G401.6 (cell line): Measurements from ENCODE around the gene PLAU.

Source experiments
- FAIRE-seq: peaks from 2 replicates; lab custom pipeline; 2012; peaks lifted over from hg19 to GRCh38; lab: Jason Lieb, UNC

PLAU gene

DNA sequence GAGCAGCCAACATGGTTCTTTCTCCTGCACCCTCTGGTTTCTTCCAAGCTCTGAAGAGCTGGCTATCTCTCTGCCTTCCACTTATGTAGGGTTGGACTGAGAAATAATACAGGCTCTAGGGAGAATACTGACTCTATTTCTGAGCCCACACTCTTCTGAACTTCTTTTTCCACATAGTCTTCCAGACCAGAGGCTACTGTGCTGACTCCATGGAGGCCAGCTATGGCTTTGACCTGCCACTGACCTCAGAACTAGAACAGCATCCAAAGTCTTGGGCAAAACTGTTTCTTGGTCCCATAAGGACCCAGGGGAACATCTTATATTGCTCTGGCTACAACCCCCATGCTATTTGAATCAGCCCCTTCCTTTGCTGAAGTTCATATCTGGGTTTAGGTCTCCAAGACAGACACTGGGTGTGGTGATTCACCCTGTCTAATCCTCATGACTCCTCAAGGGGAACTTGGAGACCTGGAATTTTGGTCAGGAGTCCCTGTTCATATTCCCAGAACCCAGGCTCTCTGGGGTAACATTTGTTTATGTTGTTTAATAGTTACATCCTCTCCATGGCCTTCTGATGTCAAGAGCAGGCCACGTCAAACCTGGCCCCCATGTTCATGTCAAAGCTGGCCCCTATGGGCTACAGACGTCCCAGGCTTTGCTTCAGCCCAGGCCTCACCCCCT is 12.1 kb upstream of the PLAU start:
- no peak for FAIRE-seq

DNA sequence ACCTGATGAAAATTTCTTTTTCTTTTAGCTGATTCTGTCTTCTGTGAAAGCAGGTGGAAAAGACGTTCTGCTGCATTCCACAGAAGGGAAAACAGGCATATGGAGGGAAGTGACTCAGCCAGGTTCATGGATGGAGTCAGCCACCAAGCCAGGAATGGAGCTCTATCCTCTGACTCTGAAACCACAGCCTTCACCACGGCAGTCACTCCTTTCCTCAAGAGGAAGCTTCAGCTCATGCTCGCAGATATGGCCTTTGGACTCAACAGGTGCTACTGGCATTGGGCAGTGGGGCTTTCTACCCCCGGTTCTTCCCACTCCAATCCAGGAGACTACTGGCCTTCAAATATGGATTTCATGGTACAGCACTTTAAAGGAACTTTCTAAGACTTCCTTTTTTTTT is 11.5 kb upstream of the PLAU start:
- FAIRE-seq: no peak

DNA sequence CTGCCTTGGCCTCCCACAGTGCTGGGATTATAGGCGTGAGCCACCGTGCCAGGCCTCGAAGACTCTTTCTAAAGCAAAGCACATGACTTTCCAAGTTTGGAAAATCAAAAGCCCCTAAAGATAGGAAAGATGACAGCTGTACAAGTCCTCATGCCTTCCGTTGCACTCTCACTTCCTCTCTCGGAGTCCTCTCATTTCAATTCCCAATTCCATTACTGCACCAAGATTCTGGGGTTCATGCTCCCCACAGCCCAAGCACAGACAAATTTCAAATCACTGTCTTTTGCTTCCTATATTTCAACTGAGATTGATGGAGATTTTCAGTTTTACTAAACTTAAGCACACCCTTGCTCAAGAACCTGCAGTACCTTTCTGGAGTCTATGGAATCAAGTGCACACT is 10.9 kb upstream of the PLAU start:
- no peak for FAIRE-seq

DNA sequence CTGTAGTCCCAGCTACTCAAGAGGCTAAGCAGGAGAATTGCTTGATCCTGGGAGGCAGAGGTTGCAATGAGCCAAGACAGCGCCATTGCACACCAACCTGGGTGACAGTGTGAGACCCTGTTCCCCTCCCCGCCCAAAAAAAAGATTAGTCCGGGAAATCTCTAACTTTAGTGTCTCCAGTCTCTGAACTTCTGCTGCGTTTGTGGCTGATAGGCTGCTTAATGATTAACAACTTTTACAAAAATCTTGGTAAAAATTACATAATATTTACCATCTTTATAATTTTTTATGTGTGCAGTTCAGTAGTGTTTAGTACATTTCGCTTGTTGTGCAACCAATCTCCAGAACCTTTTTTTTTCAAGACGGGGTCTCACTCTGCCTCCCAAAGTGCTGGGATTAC is 9.7 kb upstream of the PLAU start:
- FAIRE-seq: no peak

DNA sequence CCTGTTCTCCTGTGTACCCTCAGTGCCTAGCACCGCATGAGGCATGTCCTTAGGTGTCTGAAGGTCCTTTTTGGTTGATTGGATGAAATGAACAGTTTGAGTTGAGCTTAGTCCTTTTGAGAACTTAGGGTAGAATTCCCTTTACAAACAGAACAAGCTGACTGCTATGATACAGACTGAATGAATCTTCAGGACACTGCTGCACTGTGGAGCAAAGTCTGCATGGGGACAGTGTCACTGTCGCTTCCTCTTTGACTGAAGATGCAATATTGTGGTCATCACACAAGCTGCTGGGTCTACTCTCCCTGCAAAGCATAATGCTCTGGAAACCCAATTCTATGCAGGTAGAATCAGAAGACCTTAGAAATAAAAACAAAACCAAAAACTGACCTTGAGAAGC is 8.6 kb upstream of the PLAU start:
- no peak for FAIRE-seq

DNA sequence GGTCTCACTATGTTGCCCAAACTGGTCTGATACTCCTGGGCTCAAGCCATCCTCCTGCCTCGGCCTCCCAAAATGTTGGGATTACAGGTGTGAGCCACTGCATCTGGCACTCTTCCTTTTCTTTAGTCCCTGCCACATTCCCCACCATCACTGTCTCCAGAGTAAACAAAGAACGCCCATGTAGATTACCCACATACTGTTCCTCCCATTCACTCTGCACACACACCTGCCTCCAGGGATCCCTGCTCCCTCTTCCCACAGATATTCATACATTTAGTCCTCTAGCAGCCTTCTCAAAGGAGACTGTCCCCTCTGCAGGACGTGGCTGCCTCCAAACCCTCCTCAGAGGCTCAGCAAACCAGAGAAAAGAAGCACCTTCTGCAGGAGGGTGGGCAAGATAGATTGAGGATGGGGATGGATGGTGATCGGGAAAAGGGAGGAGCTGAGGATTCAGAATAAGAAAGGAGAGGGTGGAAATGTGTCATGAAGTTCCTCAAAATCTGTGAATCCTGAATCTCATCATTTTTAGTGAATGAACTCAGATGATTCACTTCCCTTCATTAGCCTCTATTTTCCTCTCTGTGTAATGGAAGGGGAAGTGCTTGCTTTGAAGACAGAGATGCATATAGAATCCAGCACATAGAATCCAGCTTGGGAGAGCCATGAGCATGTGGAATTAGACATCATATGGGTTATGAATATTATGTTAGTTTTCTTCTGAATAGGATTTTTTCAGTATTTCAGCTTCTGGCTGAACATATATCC is 5.5 kb upstream of the PLAU start:
- no peak for FAIRE-seq

DNA sequence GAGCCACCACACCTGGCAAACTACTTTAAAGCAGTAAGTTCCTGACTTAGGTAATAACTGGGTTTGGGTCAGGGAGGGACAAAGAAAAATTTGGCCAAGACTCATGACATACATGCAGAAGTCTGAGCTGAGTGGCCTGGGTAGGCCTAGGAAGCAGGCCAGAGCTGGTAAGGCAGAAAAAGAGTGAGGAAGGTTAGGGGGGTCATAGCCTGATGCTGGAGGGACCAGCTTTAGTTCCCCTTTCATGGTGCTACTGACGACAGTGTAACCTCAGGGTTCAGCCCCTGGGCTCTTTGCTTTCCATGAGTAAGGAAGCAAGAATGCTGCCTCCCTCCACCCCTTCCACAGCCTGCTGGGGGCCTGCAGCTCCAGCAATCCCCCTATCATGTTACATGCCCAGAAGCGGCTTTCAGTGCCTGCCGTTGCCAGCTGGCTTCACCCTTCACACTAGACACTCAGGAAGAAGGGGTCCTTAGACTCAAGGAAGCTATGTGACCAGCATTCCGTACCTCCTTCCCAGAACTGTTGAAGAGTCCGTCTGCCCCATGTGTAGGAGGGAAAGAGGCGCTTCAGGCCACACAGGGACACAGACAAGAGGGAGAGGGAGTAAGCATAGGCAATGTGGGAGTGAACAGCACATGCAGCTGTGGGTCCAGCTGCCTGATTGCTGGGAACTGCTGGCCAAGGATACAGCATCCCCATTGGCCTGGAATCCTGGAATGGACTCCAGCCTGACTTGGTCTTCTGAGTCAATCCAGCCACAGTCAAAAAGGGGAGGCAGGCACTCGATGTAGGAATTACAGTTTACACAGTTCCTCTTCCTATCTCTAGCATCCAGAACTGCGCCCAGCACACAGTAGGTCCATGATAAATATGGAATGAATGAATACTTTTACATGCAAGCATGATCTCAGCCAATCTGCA is 4.1 kb upstream of the PLAU start:
- peak; percentile 98 for FAIRE-seq

DNA sequence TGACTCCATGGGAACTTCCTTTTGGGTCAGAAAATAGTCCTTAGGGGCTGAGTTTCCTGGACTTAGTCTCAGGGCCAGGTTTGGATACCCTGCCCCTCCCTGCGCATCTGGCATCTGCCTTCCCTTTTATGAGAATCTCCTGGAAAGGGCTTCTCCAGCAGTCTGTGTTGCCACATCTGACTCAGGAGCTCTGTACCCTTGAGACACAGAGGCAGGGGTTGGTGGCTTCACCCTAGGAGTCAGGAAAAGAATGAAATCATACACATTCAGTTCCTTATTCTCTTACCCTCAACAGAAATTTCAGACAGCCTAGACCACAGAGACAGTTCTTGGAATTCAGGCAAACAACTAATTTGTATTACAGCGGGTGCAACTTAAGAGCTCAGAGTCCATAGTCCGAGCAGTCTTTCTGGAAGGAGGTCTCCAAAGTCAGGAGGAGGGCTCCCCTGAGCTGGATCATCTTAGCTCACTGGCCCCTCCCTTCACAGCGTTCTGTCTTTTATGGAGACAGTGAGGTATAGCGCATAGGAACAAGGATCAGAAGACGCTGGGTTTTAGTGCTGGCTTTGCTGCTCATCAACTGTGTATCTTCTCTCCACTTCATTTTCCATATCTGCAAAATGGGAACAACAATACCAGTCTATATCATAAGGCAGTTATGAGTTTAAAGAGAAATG is 3.0 kb upstream of the PLAU start:
- no peak for FAIRE-seq

DNA sequence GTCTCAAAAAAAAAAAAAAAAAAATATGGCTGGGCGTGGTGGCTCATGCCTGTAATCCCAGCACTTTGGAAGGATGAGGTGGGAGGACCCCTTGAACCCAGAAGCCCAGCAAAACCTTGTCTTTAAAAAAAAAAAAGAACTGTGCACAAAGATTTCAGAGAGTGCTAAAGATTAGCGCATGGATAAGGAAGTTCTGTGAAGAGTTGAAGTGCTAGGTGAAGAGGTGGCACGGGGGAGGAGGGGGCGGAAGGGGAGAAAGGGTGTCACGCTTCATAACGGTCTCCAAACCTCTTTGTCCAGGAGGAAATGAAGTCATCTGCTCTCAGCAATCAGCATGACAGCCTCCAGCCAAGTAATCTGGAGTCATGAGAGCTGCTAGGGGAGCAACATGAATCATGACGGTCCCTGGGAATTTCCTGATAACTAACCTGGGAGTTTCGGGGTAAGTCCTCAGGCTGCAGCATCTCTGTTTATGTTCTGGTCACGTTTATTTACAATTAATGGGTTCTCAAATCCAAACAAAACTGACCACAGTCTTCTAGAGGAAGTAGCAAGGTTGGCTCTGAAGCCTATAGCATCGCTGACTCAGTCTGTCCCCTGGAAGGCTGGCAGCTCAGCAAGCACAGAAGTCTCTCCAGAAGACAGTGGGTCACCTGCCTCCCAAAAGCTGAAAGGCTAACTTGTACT is 1.9 kb upstream of the PLAU start:
- FAIRE-seq: peak; percentile 96

DNA sequence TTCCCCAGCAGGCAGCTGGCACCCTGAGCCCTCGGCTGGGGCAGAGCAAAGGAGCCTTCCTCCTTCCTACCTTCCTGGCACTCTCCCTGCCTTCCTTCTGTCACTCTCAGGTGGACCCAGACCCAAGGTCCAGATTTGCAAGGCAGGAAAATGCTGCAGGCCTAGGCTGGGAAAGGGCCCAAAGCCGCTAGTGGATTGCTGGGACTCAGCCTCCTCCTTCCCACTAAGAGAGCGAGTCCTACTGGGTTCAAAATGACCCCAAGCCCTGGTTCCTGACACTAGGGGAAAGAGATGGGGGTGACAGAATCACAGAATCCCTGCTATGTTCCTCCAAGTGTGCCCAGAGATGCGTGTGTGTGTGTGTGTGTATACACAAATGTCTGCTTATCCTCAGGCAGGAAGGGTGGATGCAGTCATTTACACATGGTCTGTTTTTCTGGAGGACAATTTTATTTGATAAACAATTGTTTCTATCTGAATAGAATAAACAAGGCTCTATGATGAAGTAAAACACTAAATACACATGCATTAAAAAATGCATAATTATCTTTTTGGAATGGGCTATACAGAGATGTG is 1.3 kb upstream of the PLAU start:
- FAIRE-seq: no peak

DNA sequence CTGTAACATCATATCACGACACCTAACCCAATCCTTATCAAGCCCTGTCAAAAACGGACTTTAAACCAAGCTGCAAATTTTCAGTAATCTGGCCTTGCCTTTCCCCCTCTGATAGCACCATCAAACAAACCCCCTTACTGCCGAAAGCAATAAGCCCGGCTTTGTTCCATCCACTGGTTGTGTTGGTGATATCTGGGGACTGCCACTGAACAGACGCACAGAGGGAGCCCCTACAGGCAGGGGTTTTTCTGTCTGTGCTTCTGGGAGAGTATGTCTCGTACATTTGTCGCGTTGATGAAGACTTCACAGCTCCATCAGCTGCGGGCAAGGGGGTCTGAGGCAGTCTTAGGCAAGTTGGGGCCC is 550 bp upstream of the PLAU start:
- FAIRE-seq: peak; percentile 6

DNA sequence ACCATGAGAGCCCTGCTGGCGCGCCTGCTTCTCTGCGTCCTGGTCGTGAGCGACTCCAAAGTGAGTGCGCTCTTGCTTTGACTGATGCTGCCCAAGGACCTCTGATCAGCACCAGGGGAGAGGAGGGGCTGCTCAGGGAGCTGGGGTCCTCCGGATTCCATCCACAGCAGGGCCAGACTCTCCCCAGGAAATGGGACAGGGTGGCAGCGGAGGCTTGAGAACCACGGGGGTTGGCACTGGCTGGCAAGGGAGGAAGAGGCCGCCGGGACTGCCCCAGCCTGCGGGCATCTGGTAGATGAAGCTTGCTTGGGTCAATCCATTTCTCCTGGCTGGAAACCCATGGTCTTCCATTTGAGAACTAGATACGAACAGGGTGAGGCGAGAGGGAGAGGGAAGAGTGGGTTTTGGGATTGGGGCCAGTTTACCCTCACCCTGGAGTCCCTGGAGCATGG is 647 bp downstream of the PLAU start:
- no peak for FAIRE-seq

DNA sequence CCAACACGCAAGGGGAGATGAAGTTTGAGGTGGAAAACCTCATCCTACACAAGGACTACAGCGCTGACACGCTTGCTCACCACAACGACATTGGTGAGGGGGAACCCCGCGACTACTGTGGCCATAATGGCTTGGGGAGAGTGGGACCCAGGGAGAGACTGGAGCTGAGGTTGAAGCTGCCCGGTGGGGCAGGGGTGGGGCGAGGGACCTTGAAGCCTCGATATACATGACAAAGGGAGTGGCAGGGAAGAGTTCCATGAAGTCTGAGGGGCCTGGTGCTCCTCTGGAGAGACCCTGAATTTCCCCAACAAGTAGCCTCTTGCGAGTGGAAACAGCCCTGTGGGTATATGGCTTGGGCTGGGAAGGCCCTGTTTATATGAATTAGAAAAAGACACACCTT is 3.1 kb downstream of the PLAU start:
- no peak for FAIRE-seq

DNA sequence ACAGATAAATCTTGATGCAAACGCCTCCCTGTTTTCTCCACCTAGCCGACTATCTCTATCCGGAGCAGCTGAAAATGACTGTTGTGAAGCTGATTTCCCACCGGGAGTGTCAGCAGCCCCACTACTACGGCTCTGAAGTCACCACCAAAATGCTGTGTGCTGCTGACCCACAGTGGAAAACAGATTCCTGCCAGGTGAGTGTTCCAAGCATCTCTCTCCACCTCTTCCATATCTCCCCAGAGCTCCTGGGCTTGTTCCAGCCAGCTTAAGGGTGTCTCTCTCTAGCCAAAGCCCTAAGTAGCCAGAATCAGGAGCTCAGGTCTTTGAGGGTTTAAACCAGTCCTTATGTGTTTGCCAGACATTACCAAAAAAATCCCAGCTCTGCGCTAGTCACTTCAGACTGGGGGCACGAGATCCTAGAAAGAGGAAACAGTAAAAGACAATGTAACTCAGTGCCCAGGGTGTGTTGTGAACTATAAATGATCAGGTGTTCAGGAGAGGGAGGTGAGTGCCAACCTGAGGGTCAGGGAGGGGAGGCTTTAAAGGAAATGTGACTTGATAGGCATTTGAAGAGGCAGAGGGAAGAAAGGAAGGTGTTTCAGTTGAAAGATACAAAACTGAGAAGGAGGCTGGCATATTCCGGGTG is 4.4 kb downstream of the PLAU start:
- FAIRE-seq: no peak

DNA sequence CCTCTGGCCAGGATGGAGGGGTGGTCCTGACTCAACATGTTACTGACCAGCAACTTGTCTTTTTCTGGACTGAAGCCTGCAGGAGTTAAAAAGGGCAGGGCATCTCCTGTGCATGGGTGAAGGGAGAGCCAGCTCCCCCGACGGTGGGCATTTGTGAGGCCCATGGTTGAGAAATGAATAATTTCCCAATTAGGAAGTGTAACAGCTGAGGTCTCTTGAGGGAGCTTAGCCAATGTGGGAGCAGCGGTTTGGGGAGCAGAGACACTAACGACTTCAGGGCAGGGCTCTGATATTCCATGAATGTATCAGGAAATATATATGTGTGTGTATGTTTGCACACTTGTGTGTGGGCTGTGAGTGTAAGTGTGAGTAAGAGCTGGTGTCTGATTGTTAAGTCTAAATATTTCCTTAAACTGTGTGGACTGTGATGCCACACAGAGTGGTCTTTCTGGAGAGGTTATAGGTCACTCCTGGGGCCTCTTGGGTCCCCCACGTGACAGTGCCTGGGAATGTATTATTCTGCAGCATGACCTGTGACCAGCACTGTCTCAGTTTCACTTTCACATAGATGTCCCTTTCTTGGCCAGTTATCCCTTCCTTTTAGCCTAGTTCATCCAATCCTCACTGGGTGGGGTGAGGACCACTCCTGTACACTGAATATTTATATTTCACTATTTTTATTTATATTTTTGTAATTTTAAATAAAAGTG is 6.0 kb downstream of the PLAU start:
- peak; percentile 6 for FAIRE-seq

DNA sequence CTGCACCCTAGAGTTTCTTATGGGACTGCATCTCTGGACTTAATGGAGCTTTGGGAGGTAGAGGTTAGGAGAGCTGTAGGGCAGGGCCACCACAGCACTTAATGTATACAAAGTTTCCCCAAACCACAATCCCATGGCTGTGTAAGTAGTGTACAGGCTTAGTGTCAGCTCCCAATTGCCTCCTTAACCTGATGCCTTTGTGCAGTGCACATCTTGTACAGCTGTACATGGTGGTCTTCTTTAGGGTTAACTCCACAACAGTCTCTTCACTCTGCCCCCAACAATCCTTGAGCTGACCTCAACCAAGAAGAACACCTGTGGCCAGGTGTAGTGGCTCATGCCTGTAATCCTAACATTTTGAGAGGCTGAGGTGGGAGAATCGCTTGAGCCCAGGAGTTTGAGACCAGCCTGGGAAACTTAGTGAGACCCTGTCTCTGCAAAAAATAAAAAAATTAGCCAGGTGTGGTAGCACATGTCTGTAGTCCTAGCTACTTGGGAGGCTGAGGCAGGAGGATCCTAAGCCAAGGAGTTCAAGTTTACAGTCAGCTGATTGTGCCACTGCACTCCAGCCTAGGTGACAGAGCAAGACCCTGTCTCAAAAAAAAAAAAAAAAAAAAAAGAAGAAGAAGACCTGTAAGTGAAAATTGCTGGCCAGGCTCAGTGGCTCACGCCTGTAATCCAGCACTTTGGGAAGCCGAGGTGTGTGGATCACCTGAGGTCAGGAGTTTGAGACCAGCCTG is 6.8 kb downstream of the PLAU start:
- peak; percentile 96 for FAIRE-seq

DNA sequence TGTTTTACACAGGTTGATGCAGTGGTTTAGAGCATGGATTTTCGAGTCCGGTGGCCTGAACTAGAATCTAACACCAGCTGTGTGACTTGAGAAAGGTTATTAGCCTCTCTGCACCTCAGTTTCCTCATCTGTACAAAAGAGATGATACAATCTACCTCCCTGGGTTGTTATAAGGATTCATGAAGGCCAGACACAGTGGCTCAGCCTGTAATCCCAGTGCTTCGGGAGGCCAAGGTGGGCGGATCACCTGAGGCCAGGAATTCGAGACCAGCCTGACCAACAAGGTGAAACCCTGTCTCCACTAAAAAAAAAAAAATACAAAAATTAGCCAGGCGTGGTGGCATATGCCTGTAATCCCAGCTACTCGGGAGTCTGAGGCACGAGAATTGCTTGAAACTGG is 8.5 kb downstream of the PLAU start:
- peak; percentile 82 for FAIRE-seq

DNA sequence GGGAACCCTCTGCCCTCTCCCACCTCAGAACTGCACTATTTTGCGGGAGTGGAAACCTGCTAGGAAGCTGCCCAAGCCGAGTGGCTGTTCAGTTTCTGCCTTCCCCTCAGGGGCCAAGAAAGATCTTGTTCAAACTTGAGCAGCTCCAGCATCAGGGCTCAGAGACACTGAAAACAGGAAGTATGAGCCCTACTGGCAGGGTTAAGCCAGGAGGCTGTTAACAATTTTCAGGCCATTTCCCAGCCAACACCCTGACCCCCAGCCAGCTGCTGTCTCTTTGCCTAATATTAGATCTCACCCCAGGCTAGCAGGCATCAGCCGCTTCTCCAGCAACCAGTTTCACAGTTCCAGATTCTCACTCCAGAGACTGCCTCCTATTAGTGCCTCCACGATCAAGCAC is 9.2 kb downstream of the PLAU start:
- FAIRE-seq: peak; percentile 73

DNA sequence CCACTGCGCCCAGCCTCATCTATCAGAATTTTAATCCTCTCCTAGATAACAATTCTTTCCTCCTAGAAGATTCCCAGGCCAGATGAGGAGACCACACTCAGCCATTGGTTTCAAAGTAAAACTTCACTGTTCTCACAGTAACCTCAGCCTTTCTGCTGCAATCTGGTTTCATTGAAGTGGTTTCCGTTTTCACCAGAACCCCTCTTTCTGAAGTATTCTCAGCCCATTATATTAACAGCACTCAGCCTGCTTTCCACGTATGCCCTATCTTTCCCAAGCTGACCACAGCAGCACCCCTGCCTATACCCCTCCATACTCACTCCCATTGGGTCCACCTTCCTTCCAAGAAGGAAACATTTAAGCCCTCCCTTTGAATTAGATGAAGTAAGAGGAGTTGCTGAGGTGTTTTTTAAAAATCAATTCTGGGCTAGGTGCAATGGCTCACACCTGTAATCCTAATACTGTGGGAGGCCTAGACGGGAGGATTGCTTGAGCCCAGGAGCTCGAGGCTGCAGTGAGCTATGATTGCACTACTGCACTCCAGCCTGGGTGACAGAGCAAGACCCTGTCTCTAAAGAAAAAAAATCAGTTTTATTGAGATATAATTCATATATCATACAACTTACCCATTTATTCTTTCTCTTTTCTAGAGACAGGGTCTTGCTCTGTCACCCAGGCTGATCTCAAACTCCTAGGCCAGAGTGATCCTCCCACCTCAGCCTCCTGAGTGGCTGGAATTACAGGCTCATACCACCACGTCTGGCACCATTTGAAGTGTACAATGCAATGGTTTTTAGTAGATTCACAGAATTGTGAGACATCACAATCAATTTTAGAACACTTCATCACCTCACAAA is 11.3 kb downstream of the PLAU start:
- no peak for FAIRE-seq
